GM23248 (cell line): Measurements from ENCODE around the gene PTPN14. TPM values are rescaled to one million over a fixed set of nuclear protein-coding genes. Genes with fewer than 3 reads are reported as not detected.
A peak's percentile ranks its signal among the peaks of the same experiment; 100 is the strongest.

Source experiments
- DNase-seq: peaks from one replicate; pipeline ENCODE4 v3.0.0-alpha.2; 2015
- H2AFZ ChIP-seq: fragments of 200-600 bp; sonication (generic); 2 replicates; pipeline ENCODE4 v1.6.1; 2016; ENCODE audit warnings: antibody characterized with exemption
- H3F3A ChIP-seq: fragments of 200-600 bp; sonication (generic); 2 replicates; pipeline ENCODE4 v1.6.1; 2016; ENCODE audit warnings: mild to moderate bottlenecking, antibody characterized with exemption, mixed run types; ENCODE audit not compliant: insufficient read depth
- H3K27ac ChIP-seq: fragments of 200-600 bp; sonication (generic); 2 replicates; pipeline ENCODE4 v1.5.1; 2016; ENCODE audit warnings: mild to moderate bottlenecking
- H3K27me3 ChIP-seq: fragments of 200-600 bp; sonication (generic); replicated peaks from 2 replicates; pipeline ENCODE4 v1.6.1; 2016; ENCODE audit warnings: mild to moderate bottlenecking; ENCODE audit not compliant: insufficient read depth
- H3K36me3 ChIP-seq: fragments of 200-600 bp; sonication (generic); 2 replicates; pipeline ENCODE4 v1.6.1; 2016; ENCODE audit warnings: low read depth, mild to moderate bottlenecking
- H3K4me1 ChIP-seq: fragments of 200-600 bp; sonication (generic); 2 replicates; pipeline ENCODE4 v1.6.1; 2016; ENCODE audit warnings: mild to moderate bottlenecking; ENCODE audit not compliant: insufficient read depth
- H3K4me2 ChIP-seq: fragments of 200-600 bp; sonication (generic); one replicate; pipeline ENCODE4 v1.6.1; 2016; ENCODE audit warnings: mild to moderate bottlenecking; ENCODE audit not compliant: unreplicated experiment
- H3K4me3 ChIP-seq: fragments of 200-600 bp; sonication (generic); 2 replicates; pipeline ENCODE4 v1.5.1; 2016; ENCODE audit warnings: mild to moderate bottlenecking
- H3K79me2 ChIP-seq: fragments of 200-600 bp; sonication (generic); 2 replicates; pipeline ENCODE4 v1.6.1; 2016; ENCODE audit warnings: mild to moderate bottlenecking; ENCODE audit not compliant: insufficient read depth
- H3K9ac ChIP-seq: fragments of 200-600 bp; sonication (generic); 2 replicates; pipeline ENCODE4 v1.6.1; 2016; ENCODE audit warnings: mild to moderate bottlenecking
- H3K9me2 ChIP-seq: fragments of 200-600 bp; sonication (generic); 2 replicates; pipeline ENCODE4 v1.6.1; 2016; ENCODE audit warnings: mixed run types, mild to moderate bottlenecking, moderate library complexity; ENCODE audit not compliant: insufficient read depth
- H3K9me3 ChIP-seq: fragments of 200-600 bp; sonication (generic); one replicate; pipeline ENCODE4 v1.6.1; 2017; ENCODE audit warnings: low read depth
- H4K20me1 ChIP-seq: fragments of 200-600 bp; sonication (generic); 2 replicates; pipeline ENCODE4 v1.6.0; 2016; ENCODE audit not compliant: insufficient read depth
- EZH2 ChIP-seq: fragments of 200-600 bp; sonication (generic); IDR thresholded peaks from 2 replicates; pipeline ENCODE4 v1.6.1; 2018; ENCODE audit warnings: antibody characterized with exemption, mild to moderate bottlenecking; ENCODE audit not compliant: insufficient read depth, poor library complexity, severe bottlenecking
- EZH2phosphoT487 ChIP-seq: fragments of 200-600 bp; sonication (generic); IDR thresholded peaks from 2 replicates; pipeline ENCODE4 v1.6.1; 2018; ENCODE audit warnings: antibody characterized with exemption, moderate library complexity, mild to moderate bottlenecking, low read depth; ENCODE audit not compliant: insufficient read depth
- WGBS, 2 experiments: methylation state at CpG; one replicate each; pipeline ENCODE4 v1.1.6; 2015 to 2017; ENCODE audit warnings: low lambda C conversion rate in 2 of 2, low coverage in 1 of 2; ENCODE audit errors: missing lambda C conversion rate in 2 of 2; 5-methylcytosine and 5-hydroxymethylcytosine counted together
- in situ Hi-C: fragments of 300-500 bp; cut with MboI; formaldehyde crosslinking; loops from 2 replicates; pipeline ENCODE4 v1.15.0; 2020
- polyA plus RNA-seq: library from polyadenylated mRNA; unstranded; fragments of >200 nt; fragmentation: Nextera tagmentation; extraction: Ambion mirVana; gene quantifications from 2 replicates; pipeline ENCODE4 v1.2.1, GENCODE V29; 2016
- total RNA-seq: library from RNA; depleted of rRNA; stranded (reverse); fragments of >200 nt; shearing (Covaris generic); gene quantifications from 2 replicates; pipeline ENCODE4 v1.2.3, GENCODE V29; 2014

The PTPN14 gene
- total and polyA plus RNA-seq, 2 experiments from 2014 or later = 38.7 to 49.8 TPM

- in situ Hi-C loops = no loop called here
- WGBS, 2 experiments = 8 to 14% methylated on average over 4 of the region's 4 CpGs
- 0 out of 2 replicates have a peak, but pooled peaks cover 3% of the 10 kb centered on the region for H3K36me3 ChIP-seq
- no peak for TF ChIP-seq EZH2
- TF ChIP-seq EZH2phosphoT487 = no peak
- H3K4me2 ChIP-seq = peak overlapping the region; percentile 50
- no peaks in the 10 kb centered on the region for H3K9me2 ChIP-seq
- peaks cover 3% of the 10 kb centered on the region; the same call in 1 of the 2 replicates for H4K20me1 ChIP-seq
- peak overlapping the region; percentile 62 for H3K27ac ChIP-seq
- H3K4me1 ChIP-seq = peaks cover 74% of the 10 kb centered on the region
- H3K4me3 ChIP-seq = 0 out of 2 replicates have a peak overlapping the region, but pooled peaks have one; percentile 12
- peaks cover 84% of the 10 kb centered on the region for H3F3A ChIP-seq
- H3K9me3 ChIP-seq = no peaks in the 10 kb centered on the region
- no peaks in the 10 kb centered on the region for H3K27me3 ChIP-seq
- no peak overlapping the region for H2AFZ ChIP-seq
- H3K79me2 ChIP-seq = peaks cover 88% of the 10 kb centered on the region
- DNase-seq = peak; percentile 88
- H3K9ac ChIP-seq = no peak overlapping the region
These were observed 99.8 kb downstream of the PTPN14 start for GRCh38 chr1:214451596-214451995.

- no peak for DNase-seq
- WGBS, 2 experiments = 98 to 99% methylated on average over 3 of the region's 3 CpGs
- Histone ChIP-seq H3K9ac (no peak overlapping the region), H3K9me2 (no peaks in the 10 kb centered on the region), H3K27ac (no peak overlapping the region), H3K79me2 (peaks cover 66% of the 10 kb centered on the region), H3K4me2 (no peak overlapping the region), H3K27me3 (no peaks in the 10 kb centered on the region), H3K9me3 (no peaks in the 10 kb centered on the region), H4K20me1 (no peaks in the 10 kb centered on the region), H2AFZ (no peak overlapping the region), H3F3A (peaks cover 84% of the 10 kb centered on the region), H3K4me3 (no peak overlapping the region), H3K4me1 (peaks cover 73% of the 10 kb centered on the region), H3K36me3 (0 out of 2 replicates have a peak, but pooled peaks cover 3% of the 10 kb centered on the region)
- TF ChIP-seq EZH2 = no peak
- TF ChIP-seq EZH2phosphoT487 = no peak
- in situ Hi-C loops = no loop called here
These were observed 102.0 kb downstream of the PTPN14 start for GRCh38 chr1:214449371-214449770.

GRCh38 chr1:214448536-214448935 is 102.9 kb downstream of the PTPN14 start:
- 0 out of 2 replicates have a peak, but pooled peaks cover 3% of the 10 kb centered on the region for H3K36me3 ChIP-seq
- in situ Hi-C loops = no loop called here
- H3K9ac ChIP-seq = no peak overlapping the region
- H3K9me3 ChIP-seq = no peaks in the 10 kb centered on the region
- no peak for DNase-seq
- TF ChIP-seq EZH2 (no peak), EZH2phosphoT487 (no peak)
- H3K27ac ChIP-seq = no peak overlapping the region
- H3K27me3 ChIP-seq = no peaks in the 10 kb centered on the region
- 96 to 98% methylated on average over 2 of the region's 2 CpGs for WGBS, 2 experiments
- no peak overlapping the region for H3K4me3 ChIP-seq
- H3F3A ChIP-seq = peaks cover 84% of the 10 kb centered on the region
- H3K79me2 ChIP-seq = peaks cover 66% of the 10 kb centered on the region
- H4K20me1 ChIP-seq = no peaks in the 10 kb centered on the region
- H3K4me2 ChIP-seq = no peak overlapping the region
- H3K4me1 ChIP-seq = peaks cover 73% of the 10 kb centered on the region
- H2AFZ ChIP-seq = no peak overlapping the region
- no peaks in the 10 kb centered on the region for H3K9me2 ChIP-seq

- Histone ChIP-seq H3F3A (peaks cover 84% of the 10 kb centered on the region), H3K79me2 (peaks cover 66% of the 10 kb centered on the region), H3K4me3 (peak overlapping the region; percentile 49), H3K27ac (peak overlapping the region; percentile 89), H3K27me3 (no peaks in the 10 kb centered on the region), H3K4me1 (peaks cover 67% of the 10 kb centered on the region), H3K36me3 (0 out of 2 replicates have a peak, but pooled peaks cover 3% of the 10 kb centered on the region), H3K9ac (peak overlapping the region; percentile 65), H4K20me1 (no peaks in the 10 kb centered on the region), H2AFZ (no peak overlapping the region), H3K9me3 (no peaks in the 10 kb centered on the region), H3K9me2 (no peaks in the 10 kb centered on the region), H3K4me2 (peak overlapping the region; percentile 84)
- WGBS, 2 experiments = 72 to 83% methylated on average over 2 of the region's 2 CpGs
- TF ChIP-seq EZH2 (no peak), EZH2phosphoT487 (no peak)
- no peak for DNase-seq
- in situ Hi-C loops = no loop called here
These were observed 103.9 kb downstream of the PTPN14 start for GRCh38 chr1:214447557-214447871.
